Keratinocyte (primary cell): ENCODE data around the gene CLNK. TPM values are rescaled to one million over a fixed set of nuclear protein-coding genes. Genes with fewer than 3 reads are reported as not detected.

ENCODE experiments used
- DNase-seq: peaks from one replicate; pipeline ENCODE4 v3.0.0-alpha.2; 2011; ENCODE audit warnings: low read depth, missing footprints, low spot score
- FAIRE-seq: peaks from 2 replicates; lab custom pipeline; 2011; peaks lifted over from hg19 to GRCh38; lab: Jason Lieb, UNC
- H2AFZ ChIP-seq: 2 replicates; pipeline ENCODE4 v1.6.0; 2012; ENCODE audit warnings: low read length, control low read depth, inconsistent platforms; ENCODE audit not compliant: control insufficient read depth
- H3K27ac ChIP-seq: 2 replicates; pipeline ENCODE4 v1.5.1; 2011; ENCODE audit warnings: low read length; ENCODE audit not compliant: control insufficient read depth, insufficient read depth
- H3K27me3 ChIP-seq: 3 replicates; pipeline ENCODE4 v1.6.0; 2011; ENCODE audit warnings: low read length; ENCODE audit not compliant: control insufficient read depth, insufficient read depth; ENCODE audit errors: extremely low read depth
- H3K36me3 ChIP-seq, 2 experiments: 2 replicates in 1 of 2; 3 replicates in 1 of 2; pipeline ENCODE4 v1.5.1; 2011; ENCODE audit warnings: low read length in 2 of 2, mild to moderate bottlenecking in 1 of 2; ENCODE audit not compliant: control insufficient read depth in 2 of 2, insufficient read depth in 2 of 2; ENCODE audit errors: extremely low read depth in 1 of 2
- H3K4me1 ChIP-seq: 3 replicates; pipeline ENCODE4 v1.5.1; 2011; ENCODE audit warnings: low read length; ENCODE audit not compliant: control insufficient read depth, insufficient read depth; ENCODE audit errors: extremely low read depth
- H3K4me2 ChIP-seq: 3 replicates; pipeline ENCODE4 v1.6.0; 2011; ENCODE audit warnings: low read depth, low read length; ENCODE audit not compliant: control insufficient read depth, insufficient read depth; ENCODE audit errors: extremely low read depth
- H3K4me3 ChIP-seq, 3 experiments: fragments of 200-600 bp in 1 of 3; sonication (generic) in 1 of 3; 2 replicates in 2 of 3; 3 replicates in 1 of 3; pipeline ENCODE4 v1.5.1; 2011 to 2016; ENCODE audit warnings: low read length in 3 of 3, mild to moderate bottlenecking in 3 of 3, control low read depth in 2 of 3, inconsistent platforms in 1 of 3, low read depth in 1 of 3, mixed read lengths in 1 of 3, mixed run types in 1 of 3, moderate library complexity in 1 of 3; ENCODE audit not compliant: control insufficient read depth in 2 of 3, insufficient read depth in 2 of 3; ENCODE audit errors: extremely low read depth in 1 of 3
- H3K79me2 ChIP-seq: 2 replicates; pipeline ENCODE4 v1.6.0; 2012; ENCODE audit warnings: low read length; ENCODE audit not compliant: control insufficient read depth, insufficient read depth
- H3K9ac ChIP-seq: 3 replicates; pipeline ENCODE4 v1.6.0; 2011; ENCODE audit warnings: low read length; ENCODE audit not compliant: control insufficient read depth, insufficient read depth; ENCODE audit errors: extremely low read depth
- H3K9me1 ChIP-seq: 3 replicates; pipeline ENCODE4 v1.6.0; 2011; ENCODE audit warnings: low read length; ENCODE audit not compliant: control insufficient read depth, insufficient read depth; ENCODE audit errors: extremely low read depth
- H3K9me3 ChIP-seq: 2 replicates; pipeline ENCODE4 v1.5.1; 2012; ENCODE audit warnings: low read depth, low read length; ENCODE audit not compliant: control insufficient read depth
- H4K20me1 ChIP-seq: 3 replicates; pipeline ENCODE4 v1.6.0; 2011; ENCODE audit warnings: low read length; ENCODE audit not compliant: control insufficient read depth, insufficient read depth; ENCODE audit errors: extremely low read depth
- CTCF ChIP-seq, 3 experiments: IDR thresholded peaks in 1 of 3; conservative IDR thresholded peaks in 1 of 3; optimal IDR thresholded peaks in 1 of 3; 2 replicates in 2 of 3; 3 replicates in 1 of 3; pipeline versions ENCODE3 to v1.5.1; 2011; ENCODE audit warnings: low read length in 3 of 3, mild to moderate bottlenecking in 3 of 3, moderate library complexity in 2 of 3, control low read depth in 1 of 3, inconsistent platforms in 1 of 3; ENCODE audit not compliant: insufficient read depth in 2 of 3; ENCODE audit errors: extremely low read depth in 1 of 3
- EZH2 ChIP-seq: IDR thresholded peaks from one replicate; pipeline ENCODE4 v1.6.1; 2012; ENCODE audit warnings: inconsistent platforms, mild to moderate bottlenecking, low read length, moderate library complexity
- dilution Hi-C: fragments of 300-500 bp; cut with MboI; formaldehyde crosslinking; loops from one replicate; pipeline ENCODE4 v1.7.0; 2020; ENCODE audit warnings: low sequenced_read_pairs; ENCODE audit not compliant: extremely low pct_ligation_motif_present
- polyA plus RNA-seq, 5 experiments: library from polyadenylated mRNA; depleted of rRNA in 3 of 5; stranded (reverse) in 3 of 5; stranded (forward) in 1 of 5; unstranded in 1 of 5; fragments of >200 nt; gene quantifications; 1 replicate in 1 of 5; 2 replicates in 3 of 5; 3 replicates in 1 of 5; pipeline versions ENCODE4 v1.2.1 to v1.2.3, GENCODE V29; 2011 to 2012; ENCODE audit warnings: missing spikeins in 2 of 5, low read depth in 1 of 5, low replicate concordance in 1 of 5

The CLNK gene
- polyA plus RNA-seq, 1 donor (not counting 4 experiments of a cell fraction or from before 2014, with no cell fraction given), result not detected

GRCh38 chr4:10732914-10733415 lies 48.4 kb upstream of the CLNK start:
- dilution Hi-C loops, result no loop called here
- Histone ChIP-seq H3K4me3 (no peak overlapping the region), H3K4me2 (no peak overlapping the region), H3K27me3 (no peaks in the 10 kb centered on the region), H2AFZ (no peak overlapping the region), H4K20me1 (no peaks in the 10 kb centered on the region), H3K9me1 (no peaks in the 10 kb centered on the region), H3K27ac (no peak overlapping the region), H3K36me3 (no peaks in the 10 kb centered on the region), H3K79me2 (no peaks in the 10 kb centered on the region), H3K9ac (no peak overlapping the region), H3K9me3 (no peaks in the 10 kb centered on the region), H3K4me1 (no peaks in the 10 kb centered on the region)
- TF ChIP-seq EZH2, result no peak
- TF ChIP-seq CTCF (optimal IDR thresholded peaks at IDR 0.05 in 1 of 3, IDR thresholded peaks at IDR 0.05 in 1 of 3, conservative IDR thresholded peaks at IDR 0.05 in 1 of 3; ENCODE audit: extremely low read depth in 1 of 3, insufficient read depth in 2 of 3, low read length in 3 of 3), result no peak
- no peak for DNase-seq
- FAIRE-seq, result no peak

GRCh38 chr4:10732235-10732913 lies 47.8 kb upstream of the CLNK start:
- Histone ChIP-seq H3K4me2 (no peak overlapping the region), H3K27ac (no peak overlapping the region), H3K4me3 (no peak overlapping the region), H3K4me1 (no peaks in the 10 kb centered on the region), H3K79me2 (no peaks in the 10 kb centered on the region), H3K9ac (no peak overlapping the region), H3K27me3 (no peaks in the 10 kb centered on the region), H3K9me1 (no peaks in the 10 kb centered on the region), H2AFZ (no peak overlapping the region), H3K9me3 (no peaks in the 10 kb centered on the region), H4K20me1 (no peaks in the 10 kb centered on the region), H3K36me3 (no peaks in the 10 kb centered on the region)
- no peak for FAIRE-seq
- dilution Hi-C loops, result no loop called here
- DNase-seq, result no peak
- TF ChIP-seq CTCF (optimal IDR thresholded peaks at IDR 0.05 in 1 of 3, IDR thresholded peaks at IDR 0.05 in 1 of 3, conservative IDR thresholded peaks at IDR 0.05 in 1 of 3; ENCODE audit: extremely low read depth in 1 of 3, insufficient read depth in 2 of 3, low read length in 3 of 3), result no peak
- TF ChIP-seq EZH2, result no peak
